PC-9 (cell line): ENCODE data around the gene ZNF343.

Experiments
- CTCF ChIP-seq: fragments of 200-600 bp; sonication (generic); conservative IDR thresholded peaks from 2 replicates; pipeline ENCODE4 v1.6.1; 2017; ENCODE audit warnings: mixed run types, antibody characterized with exemption, mild to moderate bottlenecking, moderate library complexity
- EZH2 ChIP-seq: fragments of 200-600 bp; sonication (generic); IDR thresholded peaks from 2 replicates; pipeline ENCODE4 v1.8.0; 2017; ENCODE audit warnings: antibody characterized with exemption, low read depth

DNA sequence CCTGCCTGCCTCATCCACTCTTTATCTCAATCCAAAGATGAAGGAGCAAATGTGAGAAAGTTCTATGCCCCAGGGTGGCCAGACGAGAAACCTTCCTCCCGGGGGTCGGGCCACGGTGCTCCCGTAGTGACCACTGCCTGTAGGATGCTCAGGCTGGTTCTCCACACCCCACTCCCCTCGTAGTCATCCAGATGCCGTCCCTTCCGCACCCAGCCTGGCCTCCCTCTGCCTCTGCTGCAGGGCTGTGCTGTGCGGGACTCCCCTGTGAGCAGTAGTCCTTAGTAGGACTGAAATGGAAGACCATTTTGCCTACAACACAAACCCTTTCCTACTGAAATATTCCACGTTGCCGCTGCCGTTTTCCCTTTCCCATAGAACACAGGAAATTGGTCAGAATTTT lies 29.6 kb upstream of the ZNF343 start:
- TF ChIP-seq CTCF = no peak
- TF ChIP-seq EZH2 = no peak
